ENCODE measurements around the gene FGF19.
A peak's percentile ranks its signal among the peaks of the same experiment; 100 is the strongest.

The FGF19 gene

GRCh38 chr11:69677749-69678148 is 26.1 kb downstream of the FGF19 start:
- in situ Hi-C loops (cut with HindIII; ENCODE audit: low pct_ligation_motif_present, low sequenced_read_pairs) = no loop called here
- H3K4me3 ChIP-seq (ENCODE audit: low read depth, low read length) = no peak overlapping the region
- H3K27ac ChIP-seq = no peak overlapping the region
- H3K27me3 ChIP-seq (replicated peaks) = no peaks in the 10 kb centered on the region
- TF ChIP-seq, protein P1, sequence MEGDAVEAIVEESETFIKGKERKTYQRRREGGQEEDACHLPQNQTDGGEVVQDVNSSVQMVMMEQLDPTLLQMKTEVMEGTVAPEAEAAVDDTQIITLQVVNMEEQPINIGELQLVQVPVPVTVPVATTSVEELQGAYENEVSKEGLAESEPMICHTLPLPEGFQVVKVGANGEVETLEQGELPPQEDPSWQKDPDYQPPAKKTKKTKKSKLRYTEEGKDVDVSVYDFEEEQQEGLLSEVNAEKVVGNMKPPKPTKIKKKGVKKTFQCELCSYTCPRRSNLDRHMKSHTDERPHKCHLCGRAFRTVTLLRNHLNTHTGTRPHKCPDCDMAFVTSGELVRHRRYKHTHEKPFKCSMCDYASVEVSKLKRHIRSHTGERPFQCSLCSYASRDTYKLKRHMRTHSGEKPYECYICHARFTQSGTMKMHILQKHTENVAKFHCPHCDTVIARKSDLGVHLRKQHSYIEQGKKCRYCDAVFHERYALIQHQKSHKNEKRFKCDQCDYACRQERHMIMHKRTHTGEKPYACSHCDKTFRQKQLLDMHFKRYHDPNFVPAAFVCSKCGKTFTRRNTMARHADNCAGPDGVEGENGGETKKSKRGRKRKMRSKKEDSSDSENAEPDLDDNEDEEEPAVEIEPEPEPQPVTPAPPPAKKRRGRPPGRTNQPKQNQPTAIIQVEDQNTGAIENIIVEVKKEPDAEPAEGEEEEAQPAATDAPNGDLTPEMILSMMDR (IDR thresholded peaks at IDR 0.05; ENCODE audit: low read depth, low read length, missing control alignments) = no peak
- no peak for DNase-seq
- no peaks in the 10 kb centered on the region for H3K36me3 ChIP-seq (replicated peaks)

DNA sequence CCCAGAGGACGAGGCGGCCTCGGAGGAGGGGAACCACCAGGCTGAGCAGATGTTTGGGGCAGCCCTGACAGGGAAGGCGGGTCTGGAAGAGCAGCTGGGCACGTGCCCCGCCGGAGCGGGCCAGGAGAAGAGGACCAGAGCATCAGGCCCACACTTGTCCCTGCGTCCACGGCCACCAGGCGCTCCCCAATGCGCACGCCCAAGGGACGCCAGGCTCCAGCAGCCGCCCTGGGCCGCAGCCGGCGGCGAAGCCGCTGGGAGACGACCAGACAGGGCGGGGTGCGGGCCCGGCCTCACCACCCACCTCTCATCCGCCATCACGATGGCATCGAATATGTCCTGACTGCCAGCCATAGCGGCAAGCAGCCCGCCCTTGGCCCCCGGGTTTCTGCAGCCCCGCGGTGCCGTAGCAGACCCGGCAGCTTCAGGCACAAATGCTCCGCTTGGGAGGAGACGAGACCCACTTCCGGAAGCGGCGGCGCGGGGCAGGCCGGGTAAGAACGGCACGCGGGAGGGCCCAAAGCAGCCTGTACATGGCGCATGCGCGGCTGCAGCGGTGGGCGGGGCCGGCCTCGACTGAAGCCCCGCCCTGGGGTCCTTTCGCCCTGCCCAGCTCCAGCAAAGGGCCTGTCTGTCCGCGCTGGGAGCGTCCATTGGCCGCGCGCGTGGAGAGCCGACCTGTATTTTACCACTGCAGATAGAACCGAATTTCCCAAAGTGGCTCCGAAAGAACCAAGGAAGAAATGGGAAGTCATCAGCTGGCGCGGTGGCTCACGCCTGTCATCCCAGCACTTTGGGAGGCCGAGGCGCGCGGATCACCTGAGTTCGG is 28.7 kb downstream of the FGF19 start, which contains the start of gene LTO1:
TSS of gene LTO1 (minus strand) at position 468 of the 829 bp plus-strand sequence. CDS start at position 354, 114 bp downstream.
- Histone ChIP-seq H3K27me3 (replicated peaks) (no peaks in the 10 kb centered on the region), H3K4me3 (ENCODE audit: low read depth, low read length) (peak within 1 kb of the TSS; percentile 93), H3K36me3 (replicated peaks) (peaks cover 10% of the 10 kb centered on the region), H3K27ac (peak within 1 kb of the TSS; percentile 92)
- in situ Hi-C loops (cut with HindIII; ENCODE audit: low pct_ligation_motif_present, low sequenced_read_pairs) = loop anchor here (25.0 kb wide), 1 partner anchor 563 kb away; no protein-coding TSS in a partner anchor
- TF ChIP-seq, protein P1 (IDR thresholded peaks at IDR 0.05; ENCODE audit: low read depth, low read length, missing control alignments) = no peak
- peak; percentile 95 for DNase-seq

DNA sequence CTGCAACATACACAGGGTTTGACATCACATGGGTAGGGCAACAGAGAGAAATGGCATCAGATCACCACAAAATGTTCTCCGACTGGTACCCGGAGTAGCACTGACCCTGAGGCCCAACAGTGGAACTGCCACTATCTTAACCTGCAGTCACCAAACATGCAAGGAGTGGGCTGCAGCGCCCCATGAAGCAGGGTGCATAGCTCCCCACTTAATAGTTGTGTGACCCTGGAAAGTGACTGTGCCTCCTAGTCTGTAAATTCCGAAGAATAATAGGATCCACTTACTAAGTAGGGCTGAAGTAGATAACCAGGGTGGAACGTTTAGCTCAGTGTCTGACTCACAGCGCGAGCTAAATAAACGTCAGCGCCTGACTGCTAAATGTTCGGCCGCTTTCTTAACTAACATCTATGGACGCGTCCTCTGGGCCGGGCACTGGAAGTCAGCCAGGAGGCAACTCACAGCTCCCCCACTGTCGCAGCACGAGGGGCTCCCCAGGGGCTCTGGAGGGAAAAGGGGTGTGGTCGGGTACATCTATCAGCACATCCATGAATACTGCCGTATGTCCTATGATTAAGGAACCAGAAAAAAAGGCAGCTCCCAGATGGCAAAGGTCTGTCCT is 29.4 kb downstream of the FGF19 start:
- H3K36me3 ChIP-seq (replicated peaks) = peaks cover 12% of the 10 kb centered on the region
- peak; percentile 90 for DNase-seq

GRCh38 chr11:69671734-69672465 is 31.9 kb downstream of the FGF19 start:
- Histone ChIP-seq H3K27ac (no peak overlapping the region), H3K4me3 (ENCODE audit: low read depth, low read length) (no peak overlapping the region), H3K27me3 (replicated peaks) (no peaks in the 10 kb centered on the region), H3K36me3 (replicated peaks) (peaks cover 15% of the 10 kb centered on the region)
- TF ChIP-seq, protein P1 (IDR thresholded peaks at IDR 0.05; ENCODE audit: low read depth, low read length, missing control alignments) = no peak
- no peak for DNase-seq
- in situ Hi-C loops (cut with HindIII; ENCODE audit: low pct_ligation_motif_present, low sequenced_read_pairs) = loop anchor here (25.0 kb wide), 1 partner anchor 560 kb away; no protein-coding TSS in a partner anchor

More for the DNA sequence above, 29.4 kb downstream of the FGF19 start:
- H3K4me3 ChIP-seq (ENCODE audit: low read depth, low read length) = peak overlapping the region; percentile 93
- TF ChIP-seq, protein P1 (IDR thresholded peaks at IDR 0.05; ENCODE audit: low read depth, low read length, missing control alignments) = no peak
- in situ Hi-C loops (cut with HindIII; ENCODE audit: low pct_ligation_motif_present, low sequenced_read_pairs) = loop anchor here (25.0 kb wide), 1 partner anchor 562 kb away; no protein-coding TSS in a partner anchor
- peak overlapping the region; percentile 92 for H3K27ac ChIP-seq
- H3K27me3 ChIP-seq (replicated peaks) = no peaks in the 10 kb centered on the region

DNA sequence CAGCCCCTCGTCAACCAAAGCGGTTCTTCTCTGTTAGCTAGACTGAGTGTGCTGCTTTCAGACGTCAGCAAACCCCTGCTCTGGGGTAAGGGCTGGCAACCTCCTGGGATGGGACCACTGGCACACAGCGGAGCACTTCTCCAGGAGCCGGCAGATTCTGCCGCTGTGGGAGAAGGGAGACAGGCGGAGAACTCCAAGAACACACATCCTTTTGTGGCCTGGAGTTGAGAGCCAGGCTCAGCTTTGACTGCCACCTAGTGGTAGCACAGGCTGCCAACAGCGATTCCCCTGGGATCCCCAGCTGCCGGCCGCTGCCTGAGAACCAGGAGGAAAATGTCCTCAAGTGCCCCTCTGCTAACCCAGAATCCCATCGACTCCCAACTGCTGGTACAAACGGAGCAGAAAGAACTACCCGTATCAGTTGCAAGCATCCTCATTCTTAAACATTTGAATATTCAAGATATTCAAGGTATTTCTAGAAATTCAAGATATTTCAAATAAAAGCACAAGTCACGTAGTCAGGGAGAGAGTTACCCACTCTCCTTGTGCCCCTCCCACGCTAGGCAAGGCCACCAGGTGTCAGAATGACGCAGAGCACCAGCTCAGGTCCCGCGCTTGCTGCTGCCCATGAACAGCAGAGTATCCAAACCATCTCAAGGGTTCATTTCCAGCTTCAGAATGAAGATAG is 33.5 kb downstream of the FGF19 start:
- Histone ChIP-seq H3K4me3 (ENCODE audit: low read depth, low read length) (no peak overlapping the region), H3K27ac (no peak overlapping the region), H3K36me3 (replicated peaks) (peaks cover 15% of the 10 kb centered on the region), H3K27me3 (replicated peaks) (no peaks in the 10 kb centered on the region)
- in situ Hi-C loops (cut with HindIII; ENCODE audit: low pct_ligation_motif_present, low sequenced_read_pairs) = loop anchor here (25.0 kb wide), 1 partner anchor 558 kb away; no protein-coding TSS in a partner anchor
- peak; percentile 82 for DNase-seq
- TF ChIP-seq, protein P1 (IDR thresholded peaks at IDR 0.05; ENCODE audit: low read depth, low read length, missing control alignments) = peak; percentile 98

Data from brain microvascular endothelial cell (primary cell).